H1 (cell line): ENCODE data around the gene COMMD1. TPM values are rescaled to one million over a fixed set of nuclear protein-coding genes. Genes with fewer than 3 reads are reported as not detected.

Experiments
- CTCF ChIA-PET: fragments of 300-600 bp; sonication (Branson Sonifier 250); formaldehyde crosslinking; loops from one replicate; lab custom pipeline; 2021; ENCODE audit not compliant: partially characterized antibody; lab: Charles Lee
- POLR2A ChIA-PET: fragments of 300-600 bp; sonication (Branson Sonifier 250); formaldehyde crosslinking; loops from one replicate; lab custom pipeline; 2021; ENCODE audit warnings: inconsistent platforms; ENCODE audit not compliant: partially characterized antibody; lab: Charles Lee
- DNase-seq, 2 experiments: peaks; one replicate each; pipeline versions ENCODE4 v3.0.0 to v3.0.0-alpha.2; 2010 to 2022; ENCODE audit warnings: low spot score in 2 of 2, low read depth in 1 of 2, mixed read lengths in 1 of 2
- FAIRE-seq: peaks from 2 replicates; lab custom pipeline; 2011; peaks lifted over from hg19 to GRCh38; lab: Jason Lieb, UNC
- H2AFZ ChIP-seq: 2 replicates; pipeline ENCODE4 v1.8.1; 2012; ENCODE audit warnings: low read length, inconsistent platforms
- H2AK5ac ChIP-seq: 2 replicates; pipeline ENCODE4 v1.6.1; 2013; ENCODE audit warnings: low read depth, low read length
- H2BK120ac ChIP-seq: replicated peaks from 2 replicates; pipeline ENCODE3; 2013; ENCODE audit warnings: low read depth, low read length, inconsistent platforms
- H2BK12ac ChIP-seq: 2 replicates; pipeline ENCODE4 v1.6.1; 2013; ENCODE audit warnings: low read depth, low read length
- H2BK15ac ChIP-seq: 2 replicates; pipeline ENCODE4 v1.6.1; 2013; ENCODE audit warnings: low read length
- H2BK20ac ChIP-seq: 2 replicates; pipeline ENCODE4 v1.6.1; 2013; ENCODE audit warnings: low read length
- H2BK5ac ChIP-seq: 2 replicates; pipeline ENCODE4 v1.6.1; 2013; ENCODE audit warnings: low read depth, low read length
- H3K14ac ChIP-seq: 2 replicates; pipeline ENCODE4 v1.6.1; 2013; ENCODE audit warnings: inconsistent platforms; ENCODE audit not compliant: insufficient read length
- H3K18ac ChIP-seq: 2 replicates; pipeline ENCODE4 v1.6.1; 2013; ENCODE audit warnings: low read length; ENCODE audit errors: extremely low read depth
- H3K23ac ChIP-seq: 2 replicates; pipeline ENCODE4 v1.6.1; 2013; ENCODE audit warnings: inconsistent platforms; ENCODE audit not compliant: insufficient read length
- H3K23me2 ChIP-seq: 2 replicates; pipeline ENCODE4 v1.6.1; 2013; ENCODE audit warnings: low read depth, low read length
- H3K27ac ChIP-seq: 2 replicates; pipeline ENCODE4 v1.6.1; 2011; ENCODE audit warnings: low read depth, low read length, inconsistent platforms
- H3K27me3 ChIP-seq, 4 experiments: replicated peaks in 1 of 4; 1 replicate in 1 of 4; 2 replicates in 3 of 4; pipeline versions ENCODE4 v1.6.1 to v1.8.1; 2011 to 2013; ENCODE audit warnings: low read length in 3 of 4, mild to moderate bottlenecking in 3 of 4, inconsistent platforms in 2 of 4, mixed read lengths in 2 of 4, moderate library complexity in 1 of 4; ENCODE audit not compliant: control insufficient read depth in 3 of 4, insufficient read depth in 3 of 4; ENCODE audit errors: extremely low read depth in 1 of 4
- H3K36me3 ChIP-seq, 4 experiments: 2 replicates each; pipeline versions ENCODE4 v1.6.1 to v1.8.1; 2011 to 2013; ENCODE audit warnings: mild to moderate bottlenecking in 4 of 4, low read length in 3 of 4, moderate library complexity in 2 of 4, control low read depth in 1 of 4, inconsistent platforms in 1 of 4; ENCODE audit not compliant: insufficient read depth in 4 of 4, control insufficient read depth in 2 of 4
- H3K4ac ChIP-seq: replicated peaks from 2 replicates; pipeline ENCODE3; 2013; ENCODE audit warnings: low read length, low read depth, mixed read lengths, inconsistent platforms; ENCODE audit not compliant: insufficient read length
- H3K4me1 ChIP-seq, 4 experiments: replicated peaks in 1 of 4; 1 replicate in 1 of 4; 2 replicates in 3 of 4; pipeline versions ENCODE4 v1.6.1 to v1.8.1; 2011 to 2013; ENCODE audit warnings: low read length in 3 of 4, inconsistent platforms in 2 of 4, mixed read lengths in 1 of 4; ENCODE audit not compliant: insufficient read depth in 4 of 4, control insufficient read depth in 3 of 4
- H3K4me2 ChIP-seq, 2 experiments: 2 replicates each; pipeline versions ENCODE4 v1.6.1 to v1.8.1; 2011 to 2013; ENCODE audit warnings: low read depth in 2 of 2, low read length in 2 of 2, control low read depth in 1 of 2, inconsistent platforms in 1 of 2, mild to moderate bottlenecking in 1 of 2; ENCODE audit not compliant: insufficient read depth in 1 of 2
- H3K4me3 ChIP-seq, 4 experiments: fragments of 200-600, 300-600 bp in 1 of 4; sonication (generic), shearing (Covaris generic), sonication (Bioruptor Twin) in 1 of 4; 2 replicates each; pipeline versions ENCODE4 v1.5.1 to v1.8.1; 2011 to 2016; ENCODE audit warnings: low read length in 4 of 4, low read depth in 3 of 4, control low read depth in 2 of 4, inconsistent platforms in 2 of 4, mild to moderate bottlenecking in 2 of 4, mixed read lengths in 1 of 4, moderate library complexity in 1 of 4; ENCODE audit not compliant: insufficient read depth in 2 of 4; ENCODE audit errors: extremely low read depth in 1 of 4
- H3K56ac ChIP-seq: replicated peaks from 2 replicates; pipeline ENCODE3; 2013; ENCODE audit warnings: low read depth, mild to moderate bottlenecking, mixed read lengths, low read length, inconsistent platforms; ENCODE audit not compliant: insufficient read length
- H3K79me1 ChIP-seq: 2 replicates; pipeline ENCODE4 v1.6.1; 2013; ENCODE audit warnings: low read depth, low read length, control low read depth
- H3K79me2 ChIP-seq, 2 experiments: 2 replicates each; pipeline versions ENCODE4 v1.6.1 to v1.8.1; 2012 to 2013; ENCODE audit warnings: low read length in 2 of 2, mild to moderate bottlenecking in 2 of 2, inconsistent platforms in 1 of 2; ENCODE audit not compliant: insufficient read depth in 2 of 2, control insufficient read depth in 1 of 2
- H3K9ac ChIP-seq, 4 experiments: replicated peaks in 1 of 4; 1 replicate in 1 of 4; 2 replicates in 3 of 4; pipeline versions ENCODE4 v1.6.1 to v1.8.1; 2011 to 2013; ENCODE audit warnings: low read depth in 3 of 4, low read length in 3 of 4, control low read depth in 2 of 4, mild to moderate bottlenecking in 2 of 4, moderate library complexity in 2 of 4, inconsistent platforms in 1 of 4; ENCODE audit errors: extremely low read depth in 1 of 4
- H3K9me3 ChIP-seq, 2 experiments: 2 replicates each; pipeline versions ENCODE4 v1.6.1 to v1.8.1; 2012 to 2013; ENCODE audit warnings: mild to moderate bottlenecking in 2 of 2, moderate library complexity in 2 of 2, control low read depth in 1 of 2, inconsistent platforms in 1 of 2, low read depth in 1 of 2, low read length in 1 of 2, mixed read lengths in 1 of 2; ENCODE audit not compliant: insufficient read depth in 2 of 2
- H4K20me1 ChIP-seq, 2 experiments: replicated peaks in 1 of 2; 2 replicates each; pipeline versions ENCODE3 to v1.8.1; 2011 to 2013; ENCODE audit warnings: inconsistent platforms in 2 of 2, low read length in 2 of 2, mild to moderate bottlenecking in 1 of 2; ENCODE audit not compliant: insufficient read depth in 2 of 2, control insufficient read depth in 1 of 2
- H4K5ac ChIP-seq: 2 replicates; pipeline ENCODE4 v1.6.1; 2013; ENCODE audit warnings: low read length, low read depth, mixed read lengths, inconsistent platforms; ENCODE audit not compliant: insufficient read length
- H4K8ac ChIP-seq: 2 replicates; pipeline ENCODE4 v1.8.0; 2013; ENCODE audit warnings: mild to moderate bottlenecking, moderate library complexity, low read length, inconsistent platforms; ENCODE audit not compliant: insufficient read depth; ENCODE audit errors: extremely low read depth
- H4K91ac ChIP-seq: replicated peaks from 2 replicates; pipeline ENCODE3; 2013; ENCODE audit warnings: low read length, mixed read lengths, inconsistent platforms; ENCODE audit not compliant: insufficient read length
- BCL11A ChIP-seq, 2 experiments: IDR thresholded peaks; one replicate each; pipeline ENCODE4 v1.6.1; 2011; ENCODE audit warnings: low read depth in 2 of 2, low read length in 2 of 2, mild to moderate bottlenecking in 2 of 2
- TBP ChIP-seq: IDR thresholded peaks from 2 replicates; pipeline ENCODE4 v1.6.1; 2011; ENCODE audit warnings: low read depth, low read length, improper control_type of control experiment
- WGBS, 2 experiments: shearing (Covaris generic) in 1 of 2; methylation state at CpG; one replicate each; pipeline versions ENCODE4 v1.1.6 to v1.1.7; 2013 to 2015; ENCODE audit warnings: low lambda C conversion rate in 2 of 2, mixed read lengths in 2 of 2, inconsistent platforms in 1 of 2, low coverage in 1 of 2, missing lambda C conversion rate in 1 of 2; ENCODE audit not compliant: insufficient replicate concordance in 2 of 2, insufficient coverage in 1 of 2, insufficient read length in 1 of 2; ENCODE audit errors: extremely low coverage in 1 of 2, missing lambda C conversion rate in 1 of 2; 5-methylcytosine and 5-hydroxymethylcytosine counted together
- polyA plus RNA-seq, 7 experiments: library from polyadenylated mRNA; depleted of rRNA in 3 of 7; stranded (reverse) in 5 of 7; unstranded in 2 of 7; fragments of >200 nt in 5 of 7; fragments of 200-250 nt in 2 of 7; gene quantifications; 1 replicate in 5 of 7; 2 replicates in 1 of 7; 4 replicates in 1 of 7; pipeline versions ENCODE4 v1.2.1 to v1.2.3, GENCODE V29; 2011 to 2013; ENCODE audit warnings: missing spikeins in 2 of 7, mixed read lengths in 2 of 7
- total RNA-seq: library from RNA; stranded (reverse); fragmentation: NEBNext Ultra II Directional; extraction: Animal tissue kit (Norgen Biotek cat#: 25700); gene quantifications from 2 replicates; pipeline ENCODE4 v1.2.1, GENCODE V29; 2021

Gene COMMD1
- total and polyA plus RNA-seq, 2 of the 8 experiments (the other 6 are each of a cell fraction or from before 2014, with no cell fraction given): 23.5 to 28.3 TPM

GRCh38 chr2:62109554-62109953 lies 204.1 kb downstream of the COMMD1 start:
- H2BK15ac ChIP-seq: no peak overlapping the region
- H2BK20ac ChIP-seq: no peak overlapping the region
- H3K79me1 ChIP-seq: no peaks in the 10 kb centered on the region
- no peaks in the 10 kb centered on the region for H3K36me3 ChIP-seq
- no peak for DNase-seq
- H4K8ac ChIP-seq: no peak overlapping the region
- H4K91ac ChIP-seq: no peak overlapping the region
- H4K5ac ChIP-seq: no peak overlapping the region
- H3K27ac ChIP-seq: no peak overlapping the region
- no peak overlapping the region for H2AFZ ChIP-seq
- POLR2A ChIA-PET: no interaction called here
- H3K23me2 ChIP-seq: no peaks in the 10 kb centered on the region
- H3K9ac ChIP-seq: no peak overlapping the region
- no peak overlapping the region for H3K23ac ChIP-seq
- no peak overlapping the region for H2BK12ac ChIP-seq
- no peak overlapping the region for H3K14ac ChIP-seq
- H3K18ac ChIP-seq: no peak overlapping the region
- H2BK5ac ChIP-seq: no peak overlapping the region
- no peak for FAIRE-seq
- no peak overlapping the region for H3K4ac ChIP-seq
- TF ChIP-seq BCL11A (IDR thresholded peaks at IDR 0.05; ENCODE audit: low read depth in 2 of 2, low read length in 2 of 2) (no peak), TBP (no peak)
- TF ChIP-seq, all 59 proteins: peak for 0
- Histone ChIP-seq H3K27me3 (no peaks in the 10 kb centered on the region), H3K9me3 (no peaks in the 10 kb centered on the region), H3K79me2 (no peaks in the 10 kb centered on the region), H2BK120ac (no peak overlapping the region), H3K4me1 (peaks cover 0 to 19% (median 6%) of the 10 kb centered on the region in 4 experiments; a peak in 3 of 7 replicates), H3K4me2 (no peak overlapping the region), H3K56ac (no peak overlapping the region), H4K20me1 (no peaks in the 10 kb centered on the region), H3K4me3 (no peak overlapping the region), H2AK5ac (no peak overlapping the region)
- CTCF ChIA-PET: no interaction called here
- WGBS, 2 experiments: 97% methylated on average over 2 of the region's 2 CpGs; no CpG with 5 or more reads in 1 of the 2 experiments
